HCT116 (cell line): ENCODE results near the gene PFKFB2. TPM values are rescaled to one million over a fixed set of nuclear protein-coding genes. Genes with fewer than 3 reads are reported as not detected.

Experiments used
- ATAC-seq: fragments of 200-7000 bp; cut with Tn5 transposase; 2 replicates; pipeline ENCODE4 v1.9.1; 2020; ENCODE audit warnings: mild to moderate bottlenecking, moderate library complexity
- BruUV-seq: library from RNA; stranded (reverse); fragments of 400-500 nt; replicated peaks from 2 replicates; lab custom pipeline; 2021; lab: Mats Ljungman, UMichigan
- CTCF ChIA-PET: fragments of 300-600 bp; sonication (Branson Sonifier 250); formaldehyde crosslinking; loops from one replicate; lab custom pipeline; 2021; ENCODE audit warnings: antibody characterized with exemption; lab: Charles Lee
- POLR2A ChIA-PET: fragments of 300-600, 350-600 bp; sonication (Branson Sonifier 250); formaldehyde crosslinking; loops from one replicate; lab custom pipeline; 2021; ENCODE audit warnings: antibody characterized with exemption; lab: Charles Lee
- RAD21 ChIA-PET, 2 experiments: fragments of 300-600 bp; sonication (Branson Sonifier 250); formaldehyde crosslinking; loops; one replicate each; lab custom pipeline; 2023; ENCODE audit warnings: low total read pairs in 2 of 2; ENCODE audit not compliant: uncharacterized antibody in 2 of 2, unreplicated experiment in 2 of 2, low non-redundant PET in 1 of 2; lab: Charles Lee
- DNase-seq: peaks from one replicate; pipeline ENCODE4 v3.0.0-alpha.2; 2010; ENCODE audit warnings: low read depth, low spot score
- H2AFZ ChIP-seq: fragments of 200-600 bp; shearing (Covaris generic), sonication (generic); 2 replicates; pipeline ENCODE4 v1.6.1; 2017; ENCODE audit warnings: low read depth, mixed run types, mixed read lengths, antibody characterized with exemption, low read length; ENCODE audit not compliant: poor library complexity, severe bottlenecking
- H3K27ac ChIP-seq: 2 replicates; pipeline ENCODE4 v1.5.1; 2012; ENCODE audit warnings: low read depth, low read length
- H3K27me3 ChIP-seq: fragments of 200-600 bp; sonication (generic); 2 replicates; pipeline ENCODE4 v1.6.1; 2016; ENCODE audit warnings: mixed run types, low read length, mixed read lengths; ENCODE audit not compliant: insufficient read depth
- H3K36me3 ChIP-seq, 2 experiments: fragments of 200-500 bp in 1 of 2; fragments of 200-600 bp in 1 of 2; sonication (Bioruptor generic) in 1 of 2; sonication (generic) in 1 of 2; 2 replicates each; pipeline versions ENCODE4 v1.5.1 to v1.6.1; 2014 to 2016; ENCODE audit warnings: low read length in 2 of 2, inconsistent platforms in 1 of 2, mixed read lengths in 1 of 2, mixed run types in 1 of 2; ENCODE audit not compliant: insufficient read depth in 2 of 2, control insufficient read depth in 1 of 2
- H3K4me1 ChIP-seq, 2 experiments: fragments of 200-600 bp in 1 of 2; sonication (generic) in 1 of 2; 2 replicates each; pipeline versions ENCODE4 v1.5.1 to v1.6.1; 2012 to 2017; ENCODE audit warnings: low read length in 2 of 2, inconsistent platforms in 1 of 2, mild to moderate bottlenecking in 1 of 2, mixed read lengths in 1 of 2, mixed run types in 1 of 2, moderate library complexity in 1 of 2; ENCODE audit not compliant: insufficient read depth in 2 of 2, control insufficient read depth in 1 of 2
- H3K4me2 ChIP-seq: fragments of 200-600 bp; sonication (generic); 2 replicates; pipeline ENCODE4 v1.6.1; 2017; ENCODE audit warnings: mixed run types, low read length, mixed read lengths
- H3K4me3 ChIP-seq, 2 experiments: fragments of 200-600 bp in 1 of 2; sonication (generic) in 1 of 2; replicated peaks in 1 of 2; 2 replicates each; pipeline ENCODE4 v1.5.1; 2011 to 2016; ENCODE audit warnings: low read length in 2 of 2, control low read depth in 1 of 2, low read depth in 1 of 2, mild to moderate bottlenecking in 1 of 2, mixed read lengths in 1 of 2, mixed run types in 1 of 2
- H3K79me2 ChIP-seq: fragments of 200-600 bp; sonication (generic); 2 replicates; pipeline ENCODE4 v1.6.1; 2017; ENCODE audit warnings: mild to moderate bottlenecking, mixed run types, low read length, moderate library complexity, mixed read lengths; ENCODE audit not compliant: insufficient read depth
- H3K9ac ChIP-seq: fragments of 200-600 bp; sonication (generic); 2 replicates; pipeline ENCODE4 v1.6.1; 2016; ENCODE audit warnings: low read length, mixed read lengths
- H3K9me2 ChIP-seq: fragments of 200-600 bp; sonication (generic), shearing (Covaris generic); 2 replicates; pipeline ENCODE4 v1.6.1; 2017; ENCODE audit warnings: mixed run types, mild to moderate bottlenecking, moderate library complexity; ENCODE audit not compliant: insufficient read depth
- H3K9me3 ChIP-seq, 2 experiments: fragments of 200-500 bp in 1 of 2; fragments of 200-600 bp in 1 of 2; sonication (Bioruptor generic) in 1 of 2; sonication (generic) in 1 of 2; 2 replicates each; pipeline ENCODE4 v1.6.1; 2014 to 2017; ENCODE audit warnings: low read length in 2 of 2, mixed read lengths in 2 of 2, inconsistent platforms in 1 of 2, low read depth in 1 of 2, mild to moderate bottlenecking in 1 of 2, mixed run types in 1 of 2, moderate library complexity in 1 of 2; ENCODE audit not compliant: control insufficient read depth in 1 of 2, insufficient read depth in 1 of 2
- H4K20me1 ChIP-seq: fragments of 200-600 bp; sonication (generic), shearing (Covaris generic); 2 replicates; pipeline ENCODE4 v1.6.1; 2017; ENCODE audit warnings: mixed run types, mild to moderate bottlenecking, moderate library complexity; ENCODE audit not compliant: insufficient read depth
- CBX3 ChIP-seq: IDR thresholded peaks from 2 replicates; pipeline ENCODE4 v1.6.1; 2012; ENCODE audit warnings: low read depth
- CEBPB ChIP-seq: IDR thresholded peaks from 2 replicates; pipeline ENCODE4 v1.6.1; 2012; ENCODE audit warnings: low read depth
- EGR1 ChIP-seq: IDR thresholded peaks from 2 replicates; pipeline ENCODE4 v1.6.1; 2012; ENCODE audit warnings: low read depth
- ELF1 ChIP-seq: IDR thresholded peaks from 2 replicates; pipeline ENCODE4 v1.6.1; 2012; ENCODE audit warnings: low read depth, borderline replicate concordance
- EZH2 ChIP-seq: fragments of 200-600 bp; sonication (generic); IDR thresholded peaks from 2 replicates; pipeline ENCODE4 v1.6.1; 2017; ENCODE audit warnings: antibody characterized with exemption, mixed run types
- EZH2phosphoT487 ChIP-seq: fragments of 200-600 bp; IDR thresholded peaks from 2 replicates; pipeline ENCODE4 v1.6.1; 2018; ENCODE audit warnings: antibody characterized with exemption, borderline replicate concordance
- FOSL1 ChIP-seq: IDR thresholded peaks from 2 replicates; pipeline ENCODE4 v1.6.1; 2012; ENCODE audit warnings: low read depth
- JUND ChIP-seq: IDR thresholded peaks from 2 replicates; pipeline ENCODE4 v1.6.1; 2012
- POLR2A ChIP-seq: IDR thresholded peaks from 2 replicates; pipeline ENCODE4 v1.7.0; 2011; ENCODE audit warnings: borderline replicate concordance; ENCODE audit not compliant: insufficient read depth, insufficient read length; ENCODE audit errors: extremely low read depth
- SIN3A ChIP-seq: IDR thresholded peaks from 2 replicates; pipeline ENCODE4 v1.6.1; 2012; ENCODE audit warnings: low read depth
- SP1 ChIP-seq: IDR thresholded peaks from 2 replicates; pipeline ENCODE4 v1.6.1; 2012; ENCODE audit warnings: low read depth
- SRF ChIP-seq: IDR thresholded peaks from 2 replicates; pipeline ENCODE4 v1.6.1; 2012; ENCODE audit warnings: low read depth
- TCF7L2 ChIP-seq: IDR thresholded peaks from 2 replicates; pipeline ENCODE4 v1.7.0; 2011; ENCODE audit warnings: borderline replicate concordance, inconsistent platforms; ENCODE audit not compliant: insufficient read depth, insufficient read length; ENCODE audit errors: extremely low read depth
- YY1 ChIP-seq: IDR thresholded peaks from 2 replicates; pipeline ENCODE4 v1.6.1; 2011; ENCODE audit warnings: low read length, low read depth, moderate library complexity, mild to moderate bottlenecking; ENCODE audit not compliant: insufficient replicate concordance; ENCODE audit errors: extremely low read depth
- ZFX ChIP-seq: fragments of 450-650 bp; IDR thresholded peaks from 2 replicates; pipeline ENCODE4 v1.6.1; 2017
- intact Hi-C: fragments of 100-400 bp; cut with micrococcal nuclease; formaldehyde crosslinking; loops from 2 replicates; pipeline ENCODE4 v1.10.0; 2022
- total RNA-seq: library from RNA; stranded (reverse); gene quantifications from one replicate; pipeline ENCODE4 v1.2.1, GENCODE V29; 2021; ENCODE audit not compliant: unreplicated experiment
- TF ChIP-seq, protein P1 (sequence below), 3 experiments: fragments of 200-600 bp in 1 of 3; sonication (generic) in 1 of 3; IDR thresholded peaks in 2 of 3; conservative IDR thresholded peaks in 1 of 3; 2 replicates each; pipeline ENCODE4 v1.5.1; 2012 to 2017; ENCODE audit warnings: low read depth in 2 of 3, low read length in 2 of 3, antibody characterized with exemption in 1 of 3, borderline replicate concordance in 1 of 3, control low read depth in 1 of 3, mild to moderate bottlenecking in 1 of 3, mixed read lengths in 1 of 3, mixed run types in 1 of 3, moderate library complexity in 1 of 3; ENCODE audit not compliant: insufficient read depth in 1 of 3
- TF ChIP-seq, protein P2 (sequence below): IDR thresholded peaks from 2 replicates; pipeline ENCODE4 v1.6.1; 2012; ENCODE audit warnings: low read depth
- TF ChIP-seq, protein P3 (sequence below): IDR thresholded peaks from 2 replicates; pipeline ENCODE4 v1.6.1; 2011; ENCODE audit warnings: mild to moderate bottlenecking, low read length, moderate library complexity; ENCODE audit not compliant: insufficient replicate concordance; ENCODE audit errors: extremely low read depth
- TF ChIP-seq, protein P4 (sequence below): IDR thresholded peaks from 2 replicates; pipeline ENCODE4 v1.6.1; 2012
- TF ChIP-seq, protein P5 (sequence below): IDR thresholded peaks from 2 replicates; pipeline ENCODE4 v1.6.1; 2012

PFKFB2 gene
- total RNA-seq, 1 experiment from 2014 or later: 13.9 TPM

DNA sequence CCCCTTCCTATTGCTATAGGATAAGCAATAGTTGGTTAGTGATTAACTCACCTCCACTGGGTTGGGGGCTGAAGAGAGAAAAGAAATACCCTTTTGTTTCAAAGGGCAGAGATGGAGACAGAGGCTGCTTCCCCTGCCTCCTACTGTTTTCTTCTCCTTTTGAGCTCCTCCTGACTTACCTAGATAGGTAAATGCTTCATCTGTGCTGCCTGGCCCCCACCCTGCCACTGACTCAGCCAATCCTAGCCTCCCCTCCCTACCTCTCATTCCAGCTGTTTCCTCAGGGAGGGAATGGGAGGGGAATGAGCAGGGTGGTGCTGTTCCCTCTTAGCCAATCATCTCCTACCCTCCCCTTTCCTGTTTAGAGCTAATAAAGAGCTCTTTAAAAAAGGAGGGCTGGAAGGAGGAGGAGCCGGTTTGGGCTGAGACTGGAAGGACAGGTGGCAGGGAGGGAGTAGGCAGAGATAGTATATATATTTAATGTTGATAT is 20.5 kb upstream of the PFKFB2 start, which contains the start of gene C1orf116:
C1orf116 (minus strand) TSS at position 229 of the 490 bp plus-strand sequence. CDS start 5,158 bp downstream, outside the sequence.
- Histone ChIP-seq H3K4me3 (peak within 1 kb of the TSS; percentile 46 to 55), H3K36me3 (no peaks in the 10 kb centered on the region), H3K27me3 (no peaks in the 10 kb centered on the region), H3K4me2 (peak within 1 kb of the TSS; percentile 68), H3K9ac (peak within 1 kb of the TSS; percentile 54), H3K79me2 (peaks cover 3% of the 10 kb centered on the region; the same call in 1 of the 2 replicates), H4K20me1 (no peaks in the 10 kb centered on the region), H3K4me1 (peaks cover 27 to 81% of the 10 kb centered on the region in 2 experiments), H2AFZ (no peak within 1 kb of the TSS), H3K9me2 (no peaks in the 10 kb centered on the region), H3K27ac (no peak within 1 kb of the TSS), H3K9me3 (no peaks in the 10 kb centered on the region)
- ChIA-PET CTCF (interaction anchor here (0.6 to 1.5 kb wide), 6 partner anchors 10 to 533 kb away, joined by 3 to 5 read pairs (median 3); no protein-coding TSS in a partner anchor), RAD21 (interaction anchor here in 1 of 2 experiments (1.2 kb wide), 1 partner anchor 20 kb away, joined by 3 read pairs; the partner anchor contains the start of gene PFKFB2), POLR2A (interaction anchor here (0.8 to 1.4 kb wide), 5 partner anchors 9 to 20 kb away, joined by 3 to 9 read pairs (median 5); partner anchors contain the start of genes PFKFB2 and YOD1)
- no TSS peak for BruUV-seq
- DNase-seq (peak; percentile 88), ATAC-seq (peak; percentile 96)
- intact Hi-C loops: no loop called here
- TF ChIP-seq, protein P1, sequence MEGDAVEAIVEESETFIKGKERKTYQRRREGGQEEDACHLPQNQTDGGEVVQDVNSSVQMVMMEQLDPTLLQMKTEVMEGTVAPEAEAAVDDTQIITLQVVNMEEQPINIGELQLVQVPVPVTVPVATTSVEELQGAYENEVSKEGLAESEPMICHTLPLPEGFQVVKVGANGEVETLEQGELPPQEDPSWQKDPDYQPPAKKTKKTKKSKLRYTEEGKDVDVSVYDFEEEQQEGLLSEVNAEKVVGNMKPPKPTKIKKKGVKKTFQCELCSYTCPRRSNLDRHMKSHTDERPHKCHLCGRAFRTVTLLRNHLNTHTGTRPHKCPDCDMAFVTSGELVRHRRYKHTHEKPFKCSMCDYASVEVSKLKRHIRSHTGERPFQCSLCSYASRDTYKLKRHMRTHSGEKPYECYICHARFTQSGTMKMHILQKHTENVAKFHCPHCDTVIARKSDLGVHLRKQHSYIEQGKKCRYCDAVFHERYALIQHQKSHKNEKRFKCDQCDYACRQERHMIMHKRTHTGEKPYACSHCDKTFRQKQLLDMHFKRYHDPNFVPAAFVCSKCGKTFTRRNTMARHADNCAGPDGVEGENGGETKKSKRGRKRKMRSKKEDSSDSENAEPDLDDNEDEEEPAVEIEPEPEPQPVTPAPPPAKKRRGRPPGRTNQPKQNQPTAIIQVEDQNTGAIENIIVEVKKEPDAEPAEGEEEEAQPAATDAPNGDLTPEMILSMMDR (IDR thresholded peaks at IDR 0.05 in 2 of 3, conservative IDR thresholded peaks at IDR 0.05 in 1 of 3; ENCODE audit: borderline replicate concordance in 1 of 3, insufficient read depth in 1 of 3, low read depth in 2 of 3, low read length in 2 of 3): no peak
- TF ChIP-seq JUND (peak; percentile 2; the same call in 1 of the 2 replicates), POLR2A (no peak), YY1 (peak; percentile 23), SP1 (peak; percentile 79), FOSL1 (no peak), EZH2phosphoT487 (no peak), TCF7L2 (no peak), CEBPB (no peak), ZFX (no peak), ELF1 (no peak), EGR1 (no peak), CBX3 (peak; percentile 54; the same call in 1 of the 2 replicates), SIN3A (peak; percentile 20; the same call in 1 of the 2 replicates), EZH2 (no peak), SRF (no peak)
- TF ChIP-seq, protein P2, sequence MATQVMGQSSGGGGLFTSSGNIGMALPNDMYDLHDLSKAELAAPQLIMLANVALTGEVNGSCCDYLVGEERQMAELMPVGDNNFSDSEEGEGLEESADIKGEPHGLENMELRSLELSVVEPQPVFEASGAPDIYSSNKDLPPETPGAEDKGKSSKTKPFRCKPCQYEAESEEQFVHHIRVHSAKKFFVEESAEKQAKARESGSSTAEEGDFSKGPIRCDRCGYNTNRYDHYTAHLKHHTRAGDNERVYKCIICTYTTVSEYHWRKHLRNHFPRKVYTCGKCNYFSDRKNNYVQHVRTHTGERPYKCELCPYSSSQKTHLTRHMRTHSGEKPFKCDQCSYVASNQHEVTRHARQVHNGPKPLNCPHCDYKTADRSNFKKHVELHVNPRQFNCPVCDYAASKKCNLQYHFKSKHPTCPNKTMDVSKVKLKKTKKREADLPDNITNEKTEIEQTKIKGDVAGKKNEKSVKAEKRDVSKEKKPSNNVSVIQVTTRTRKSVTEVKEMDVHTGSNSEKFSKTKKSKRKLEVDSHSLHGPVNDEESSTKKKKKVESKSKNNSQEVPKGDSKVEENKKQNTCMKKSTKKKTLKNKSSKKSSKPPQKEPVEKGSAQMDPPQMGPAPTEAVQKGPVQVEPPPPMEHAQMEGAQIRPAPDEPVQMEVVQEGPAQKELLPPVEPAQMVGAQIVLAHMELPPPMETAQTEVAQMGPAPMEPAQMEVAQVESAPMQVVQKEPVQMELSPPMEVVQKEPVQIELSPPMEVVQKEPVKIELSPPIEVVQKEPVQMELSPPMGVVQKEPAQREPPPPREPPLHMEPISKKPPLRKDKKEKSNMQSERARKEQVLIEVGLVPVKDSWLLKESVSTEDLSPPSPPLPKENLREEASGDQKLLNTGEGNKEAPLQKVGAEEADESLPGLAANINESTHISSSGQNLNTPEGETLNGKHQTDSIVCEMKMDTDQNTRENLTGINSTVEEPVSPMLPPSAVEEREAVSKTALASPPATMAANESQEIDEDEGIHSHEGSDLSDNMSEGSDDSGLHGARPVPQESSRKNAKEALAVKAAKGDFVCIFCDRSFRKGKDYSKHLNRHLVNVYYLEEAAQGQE: no peak
- TF ChIP-seq, protein P3, sequence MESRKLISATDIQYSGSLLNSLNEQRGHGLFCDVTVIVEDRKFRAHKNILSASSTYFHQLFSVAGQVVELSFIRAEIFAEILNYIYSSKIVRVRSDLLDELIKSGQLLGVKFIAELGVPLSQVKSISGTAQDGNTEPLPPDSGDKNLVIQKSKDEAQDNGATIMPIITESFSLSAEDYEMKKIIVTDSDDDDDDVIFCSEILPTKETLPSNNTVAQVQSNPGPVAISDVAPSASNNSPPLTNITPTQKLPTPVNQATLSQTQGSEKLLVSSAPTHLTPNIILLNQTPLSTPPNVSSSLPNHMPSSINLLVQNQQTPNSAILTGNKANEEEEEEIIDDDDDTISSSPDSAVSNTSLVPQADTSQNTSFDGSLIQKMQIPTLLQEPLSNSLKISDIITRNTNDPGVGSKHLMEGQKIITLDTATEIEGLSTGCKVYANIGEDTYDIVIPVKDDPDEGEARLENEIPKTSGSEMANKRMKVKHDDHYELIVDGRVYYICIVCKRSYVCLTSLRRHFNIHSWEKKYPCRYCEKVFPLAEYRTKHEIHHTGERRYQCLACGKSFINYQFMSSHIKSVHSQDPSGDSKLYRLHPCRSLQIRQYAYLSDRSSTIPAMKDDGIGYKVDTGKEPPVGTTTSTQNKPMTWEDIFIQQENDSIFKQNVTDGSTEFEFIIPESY: no peak
- TF ChIP-seq, protein P4, sequence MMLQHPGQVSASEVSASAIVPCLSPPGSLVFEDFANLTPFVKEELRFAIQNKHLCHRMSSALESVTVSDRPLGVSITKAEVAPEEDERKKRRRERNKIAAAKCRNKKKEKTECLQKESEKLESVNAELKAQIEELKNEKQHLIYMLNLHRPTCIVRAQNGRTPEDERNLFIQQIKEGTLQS: no peak
- TF ChIP-seq, protein P5, sequence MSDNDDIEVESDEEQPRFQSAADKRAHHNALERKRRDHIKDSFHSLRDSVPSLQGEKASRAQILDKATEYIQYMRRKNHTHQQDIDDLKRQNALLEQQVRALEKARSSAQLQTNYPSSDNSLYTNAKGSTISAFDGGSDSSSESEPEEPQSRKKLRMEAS: no peak
